Heart left ventricle (tissue), 13 donors: ENCODE measurements around the gene ATXN7L3.
"Not testable (repeated sequence)": the region's sequence is repeated elsewhere in the genome, so short reads cannot be mapped to it uniquely, and the experiment has no call there.

Source experiments
- POLR2A ChIP-seq, 2 donors: fragments of 450-650 bp; IDR thresholded peaks; one replicate each; pipeline ENCODE4 v1.6.1; 2017; ENCODE audit warnings: antibody characterized with exemption in 2 of 2, mild to moderate bottlenecking in 2 of 2, moderate library complexity in 2 of 2
- TF ChIP-seq, protein P1 (sequence below), 12 donors: fragments of 200-600 bp; sonication (generic) in 4 of 12; IDR thresholded peaks; one replicate each; pipeline versions ENCODE4 v1.5.0 to v1.8.0; 2018 to 2022; ENCODE audit warnings: antibody characterized with exemption in 12 of 12, mild to moderate bottlenecking in 5 of 12
- donor health status: ischemic (EF 13 %, LVEDD 7.1; RV severe dilation, severe dysfunction).
- donor health status: DM: no; HTN: yes; CAD: no.
- donor health status: DM: no; HTN: no; CAD: no.
- donor health status: ischemic (EF 25% LVEDD 6.9; RV normal size, moderate dysfunction).
- donor health status: ischemic (EF 25% LVEDD 5.7; RV mildly dilated, moderate dysfunction).
- donor health status: ischemic (EF 35%, LVEDD 5.7; RV mildly dilated, moderate dysfunction).
- donor health status: nonischemic (EF 11% LVEDD 7.7; RV severe dilation, severe dysfunction).
- donor health status: DM: yes; HTN: yes; CAD: no.
- donor health status: PGD.
- donor health status: ischemic (EF 29% LVEDD 5.4; RV normal size, mild dysfunction).
- donor health status: nonischemic (EF 23%, LVEDD 6.1; RV moderate dilation, normal function).

DNA sequence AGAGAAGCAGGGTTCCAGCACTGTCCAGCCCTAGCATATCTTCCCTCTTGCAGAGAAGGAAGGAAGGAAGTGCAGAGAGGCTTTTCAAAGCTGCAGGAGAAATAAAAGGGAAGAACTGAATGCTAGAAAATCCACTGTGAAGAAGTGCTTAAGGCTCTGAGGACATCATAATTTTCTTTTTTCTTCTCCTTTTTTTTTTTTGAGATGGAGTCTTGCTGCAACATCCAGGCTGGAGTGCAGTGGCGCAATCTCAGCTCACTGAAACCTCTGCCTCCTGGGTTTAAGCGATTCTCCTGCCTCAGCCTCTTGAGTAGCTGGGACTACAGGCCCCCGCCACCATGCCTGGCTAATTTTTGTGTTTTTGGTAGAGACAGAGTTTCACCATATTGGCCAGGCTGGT is 50.6 kb downstream of the ATXN7L3 start:
- TF ChIP-seq, protein P1, sequence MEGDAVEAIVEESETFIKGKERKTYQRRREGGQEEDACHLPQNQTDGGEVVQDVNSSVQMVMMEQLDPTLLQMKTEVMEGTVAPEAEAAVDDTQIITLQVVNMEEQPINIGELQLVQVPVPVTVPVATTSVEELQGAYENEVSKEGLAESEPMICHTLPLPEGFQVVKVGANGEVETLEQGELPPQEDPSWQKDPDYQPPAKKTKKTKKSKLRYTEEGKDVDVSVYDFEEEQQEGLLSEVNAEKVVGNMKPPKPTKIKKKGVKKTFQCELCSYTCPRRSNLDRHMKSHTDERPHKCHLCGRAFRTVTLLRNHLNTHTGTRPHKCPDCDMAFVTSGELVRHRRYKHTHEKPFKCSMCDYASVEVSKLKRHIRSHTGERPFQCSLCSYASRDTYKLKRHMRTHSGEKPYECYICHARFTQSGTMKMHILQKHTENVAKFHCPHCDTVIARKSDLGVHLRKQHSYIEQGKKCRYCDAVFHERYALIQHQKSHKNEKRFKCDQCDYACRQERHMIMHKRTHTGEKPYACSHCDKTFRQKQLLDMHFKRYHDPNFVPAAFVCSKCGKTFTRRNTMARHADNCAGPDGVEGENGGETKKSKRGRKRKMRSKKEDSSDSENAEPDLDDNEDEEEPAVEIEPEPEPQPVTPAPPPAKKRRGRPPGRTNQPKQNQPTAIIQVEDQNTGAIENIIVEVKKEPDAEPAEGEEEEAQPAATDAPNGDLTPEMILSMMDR (IDR thresholded peaks at IDR 0.05), result not testable (repeated sequence)
- TF ChIP-seq POLR2A (IDR thresholded peaks at IDR 0.05), result not testable (repeated sequence)
